Stimulated activated CD4-positive, alpha-beta T cell treated with anti-CD3 and anti-CD28 coated beads, Interleukin-2, amount 100 ng/mL, for 4 hours (primary cell): ENCODE measurements around the gene IL17D.
"Not testable (repeated sequence)": the region's sequence is repeated elsewhere in the genome, so short reads cannot be mapped to it uniquely, and the experiment has no call there.

ENCODE experiments used
- DNase-seq: peaks from one replicate; pipeline ENCODE4 v3.0.0-alpha.2; 2020; ENCODE audit warnings: low read depth

The IL17D gene

GRCh38 chr13:20719783-20720182, 16.3 kb downstream of the IL17D start:
- DNase-seq = no peak

GRCh38 chr13:20720499-20720898, 17.0 kb downstream of the IL17D start:
- DNase-seq = no peak

GRCh38 chr13:20721058-20721453, 17.6 kb downstream of the IL17D start:
- no peak for DNase-seq

GRCh38 chr13:20721454-20722357, 18.2 kb downstream of the IL17D start:
- no peak for DNase-seq

GRCh38 chr13:20727856-20728255, 24.4 kb downstream of the IL17D start:
- DNase-seq = no peak

DNA sequence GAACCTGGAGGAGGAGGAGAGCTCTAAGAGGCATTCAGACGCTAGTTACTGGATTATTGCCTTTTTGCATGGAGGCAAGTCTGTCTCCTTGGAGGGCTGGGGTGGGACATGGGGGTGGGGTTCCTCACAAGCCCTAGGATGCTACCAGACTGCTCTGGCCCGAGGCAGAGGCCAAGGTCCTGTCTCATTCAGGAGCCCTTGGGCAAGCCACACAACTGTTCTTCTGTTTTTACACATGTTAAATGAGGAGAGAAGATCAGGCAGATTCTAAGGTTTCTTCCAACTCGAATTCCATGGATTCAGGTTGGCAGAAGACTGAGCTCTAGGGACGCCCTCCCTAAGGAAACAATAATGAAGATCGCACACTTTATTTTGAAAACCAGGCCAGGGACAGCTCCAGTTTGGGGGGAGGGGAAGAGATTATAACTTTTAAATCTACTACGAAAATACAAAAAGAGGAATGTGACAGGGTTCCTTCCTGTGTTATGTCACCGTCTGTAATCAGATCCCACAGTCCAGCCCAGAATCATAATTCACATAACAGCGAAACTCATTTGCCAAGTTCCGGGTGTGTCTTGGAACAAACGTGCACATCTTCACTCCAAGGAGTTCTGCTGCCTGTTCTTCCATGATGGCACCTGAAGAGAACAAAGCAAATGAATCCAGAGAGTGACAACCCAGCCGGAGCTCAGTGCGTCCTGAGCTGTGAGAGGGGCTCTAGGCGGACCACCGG, 25.2 kb downstream of the IL17D start:
- no peak for DNase-seq

DNA sequence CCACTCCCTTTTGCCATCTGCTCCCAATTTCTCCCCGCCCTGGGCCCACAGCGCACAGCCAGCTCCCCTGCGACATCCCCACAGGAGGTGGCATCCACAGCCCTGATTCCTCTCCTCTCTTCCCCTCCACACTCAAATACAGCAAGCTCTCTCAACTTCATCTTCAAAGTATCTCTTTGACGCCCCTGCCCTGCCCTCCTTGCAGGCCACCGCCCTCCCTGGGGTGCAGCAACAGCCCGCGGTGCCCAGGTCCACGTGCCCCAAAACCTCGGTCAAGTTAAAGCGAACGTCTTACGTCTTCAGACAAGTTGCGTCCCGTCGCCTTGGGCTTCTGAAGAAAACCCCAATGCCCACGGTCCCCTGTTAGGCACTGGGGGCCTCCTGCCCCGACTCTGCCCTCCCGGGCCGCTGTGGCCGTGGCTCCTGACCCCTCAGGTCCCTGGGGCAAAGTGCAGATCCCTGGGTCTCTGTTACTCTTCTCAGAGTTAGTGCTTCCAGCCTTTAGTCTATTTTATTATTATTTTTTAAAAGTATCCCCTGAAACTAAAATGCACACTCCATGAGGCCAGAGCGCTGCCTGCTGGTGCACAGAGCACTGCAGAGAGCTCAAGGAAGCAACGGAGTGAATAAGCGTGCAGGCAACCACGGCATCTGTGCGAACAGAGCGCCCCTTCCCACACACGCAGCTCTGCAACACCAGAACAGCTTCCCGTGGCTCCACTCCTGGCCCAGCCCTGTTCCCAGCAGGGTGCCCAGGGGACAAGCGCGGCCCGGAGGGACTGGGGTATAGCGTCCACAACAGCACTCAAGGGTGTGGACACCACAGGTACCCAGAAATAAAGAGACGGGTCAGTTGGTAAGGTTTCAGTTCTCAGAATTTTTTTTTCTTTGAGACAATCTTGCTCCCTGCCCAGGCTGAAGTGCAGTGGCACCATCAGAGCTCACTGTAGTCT, 26.4 kb downstream of the IL17D start:
- no peak for DNase-seq

DNA sequence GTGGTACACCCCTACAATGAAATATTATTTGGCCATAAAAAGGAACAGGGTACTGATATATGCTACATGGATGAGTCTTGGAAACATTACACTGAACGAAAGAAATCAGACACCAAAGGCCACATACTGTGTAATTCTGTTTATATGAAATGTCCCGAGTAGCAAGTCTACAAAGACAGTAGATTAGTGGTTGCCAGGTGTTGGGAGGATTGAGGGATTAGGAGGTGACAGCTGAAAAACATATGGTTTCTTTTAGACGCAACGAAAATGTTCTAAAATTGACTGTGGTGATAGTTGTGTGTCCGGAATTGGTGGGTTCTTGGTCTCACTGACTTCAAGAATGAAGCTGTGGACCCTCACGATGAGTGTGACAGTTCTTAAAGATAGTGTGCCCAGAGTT, 35.1 kb downstream of the IL17D start:
- DNase-seq = no peak

DNA sequence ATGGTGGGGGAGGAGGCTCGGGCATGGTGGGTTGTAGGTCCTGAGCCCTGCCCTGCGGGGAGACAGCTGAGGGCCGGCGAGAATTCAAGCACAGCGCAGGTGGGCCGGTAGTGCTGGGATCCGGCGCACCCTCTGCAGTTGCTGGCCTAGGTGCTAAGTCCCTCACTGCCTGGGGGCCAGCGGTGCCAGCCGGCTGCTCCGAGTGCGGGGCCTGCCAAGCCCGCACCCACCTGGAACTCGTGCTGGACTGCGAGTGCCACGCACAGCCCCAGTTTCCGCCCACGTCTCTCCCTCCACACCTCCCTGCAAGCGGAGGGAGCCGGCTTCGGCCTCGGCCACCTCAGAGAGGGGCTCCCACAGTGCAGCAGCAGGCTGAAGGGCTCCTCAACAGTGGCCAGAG, 36.5 kb downstream of the IL17D start:
- no peak for DNase-seq

DNA sequence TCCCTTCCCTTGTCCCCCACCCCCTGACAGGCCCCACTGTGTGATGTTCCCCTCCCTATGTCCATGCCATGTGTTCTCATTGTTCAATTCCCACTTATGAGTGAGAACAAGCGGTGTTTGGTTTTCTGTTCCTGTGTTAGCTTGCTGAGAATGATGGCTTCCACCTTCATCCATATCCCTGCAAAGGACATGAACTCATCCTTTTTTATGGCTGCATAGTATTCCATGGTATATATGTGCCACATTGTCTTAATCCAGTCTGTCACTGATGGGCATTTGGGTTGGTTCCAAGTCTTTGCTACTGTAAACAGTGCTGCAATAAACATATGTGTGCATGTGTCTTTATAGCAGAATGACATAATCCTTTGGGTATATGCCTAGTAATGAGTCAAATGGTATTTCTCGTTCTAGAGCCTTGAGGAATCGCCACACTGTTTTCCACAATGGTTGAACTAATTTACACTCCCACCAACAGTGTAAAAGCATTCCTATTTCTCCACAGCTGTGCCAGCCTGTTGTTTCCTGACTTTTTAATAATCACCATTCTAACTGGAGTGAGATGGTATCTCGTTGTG, 40.4 kb downstream of the IL17D start:
- not testable (repeated sequence) for DNase-seq

GRCh38 chr13:20749377-20749776, 45.9 kb downstream of the IL17D start:
- no peak for DNase-seq

DNA sequence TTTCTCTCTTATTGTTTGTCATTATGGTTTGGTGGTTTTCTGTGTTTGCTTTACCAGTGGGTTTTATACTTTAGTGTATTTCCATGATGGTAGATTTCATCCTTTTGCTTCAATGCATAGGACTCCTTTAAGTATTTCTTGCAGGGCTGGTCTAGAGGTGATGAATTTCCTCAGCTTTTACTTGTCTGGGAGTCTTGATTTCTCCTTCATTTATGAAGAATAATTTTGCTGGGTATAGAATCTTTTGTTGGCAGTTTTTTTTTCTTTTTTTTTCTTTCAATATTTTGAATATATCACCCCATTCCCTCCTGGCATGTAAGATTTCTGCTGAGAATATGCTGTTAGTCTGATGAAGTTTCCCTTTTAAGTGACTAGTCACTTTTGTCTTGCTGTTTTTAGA, 50.5 kb downstream of the IL17D start:
- no peak for DNase-seq

- no peak for DNase-seq
These were observed 57.4 kb downstream of the IL17D start for GRCh38 chr13:20760872-20761271.

DNA sequence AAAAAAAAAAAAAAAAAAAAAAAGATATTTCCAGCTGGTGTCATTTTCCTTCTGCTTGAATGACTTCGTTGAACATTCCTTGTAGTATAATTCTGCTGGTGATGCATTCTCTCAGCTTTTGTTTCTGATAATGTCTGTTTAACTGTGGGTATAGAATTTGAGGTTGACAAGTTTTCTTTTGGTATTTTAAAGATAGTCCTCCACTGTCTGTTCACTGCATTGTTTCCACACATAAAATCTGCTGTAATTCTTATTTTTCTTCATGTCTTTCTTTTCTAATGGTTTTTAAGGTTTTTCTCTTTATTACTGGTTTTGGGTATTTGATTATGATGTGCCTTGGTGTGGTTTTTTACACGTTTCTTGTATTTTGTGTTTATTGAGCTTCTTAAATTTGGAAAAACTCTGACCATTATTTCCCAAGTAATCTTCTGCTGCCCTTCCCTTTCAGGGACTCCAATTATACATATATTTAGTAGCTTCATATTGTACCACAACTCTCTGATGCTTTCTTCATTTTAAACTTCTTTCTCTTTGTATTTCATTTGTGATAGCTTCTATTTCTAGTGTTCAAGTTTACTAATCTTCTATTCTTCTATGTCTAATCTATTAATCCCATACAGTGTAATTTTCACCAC, 63.9 kb downstream of the IL17D start:
- no peak for DNase-seq

GRCh38 chr13:20769091-20769490, 65.6 kb downstream of the IL17D start:
- no peak for DNase-seq

DNA sequence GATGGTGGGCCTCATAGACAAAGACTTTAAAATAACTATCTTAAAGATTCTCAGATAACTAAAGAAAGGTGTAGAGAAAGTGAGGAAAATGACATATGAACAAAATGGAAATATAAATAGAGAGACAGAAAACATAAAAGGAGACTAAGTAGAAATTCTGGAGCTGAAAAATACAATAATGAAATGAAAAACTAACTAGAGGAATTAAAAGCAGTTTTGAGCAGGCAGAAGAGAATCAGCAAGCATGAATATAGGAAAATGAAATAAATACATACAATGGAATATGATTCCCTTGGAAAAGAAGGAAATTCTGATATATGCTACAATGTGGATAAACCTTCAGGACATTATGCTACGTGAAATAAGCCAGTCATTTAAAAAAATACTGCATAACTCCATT, 66.3 kb downstream of the IL17D start:
- DNase-seq = no peak
